Esophagus squamous epithelium (tissue), 4 donors: ENCODE results near the gene MAGOHB.

Source experiments
- POLR2A ChIP-seq, 4 donors: fragments of 450-650 bp; IDR thresholded peaks; one replicate each; pipeline ENCODE4 v1.6.1; 2017; ENCODE audit warnings: antibody characterized with exemption in 4 of 4, mild to moderate bottlenecking in 4 of 4, moderate library complexity in 3 of 4
- TF ChIP-seq, protein P1 (sequence below), 6 experiments: fragments of 450-650 bp in 4 of 6; fragments of 200-600 bp in 2 of 6; sonication (generic) in 2 of 6; IDR thresholded peaks; one replicate each; pipeline ENCODE4 v1.5.1; 2016 to 2019; ENCODE audit warnings: antibody characterized with exemption in 6 of 6, mild to moderate bottlenecking in 4 of 6, moderate library complexity in 4 of 6

DNA sequence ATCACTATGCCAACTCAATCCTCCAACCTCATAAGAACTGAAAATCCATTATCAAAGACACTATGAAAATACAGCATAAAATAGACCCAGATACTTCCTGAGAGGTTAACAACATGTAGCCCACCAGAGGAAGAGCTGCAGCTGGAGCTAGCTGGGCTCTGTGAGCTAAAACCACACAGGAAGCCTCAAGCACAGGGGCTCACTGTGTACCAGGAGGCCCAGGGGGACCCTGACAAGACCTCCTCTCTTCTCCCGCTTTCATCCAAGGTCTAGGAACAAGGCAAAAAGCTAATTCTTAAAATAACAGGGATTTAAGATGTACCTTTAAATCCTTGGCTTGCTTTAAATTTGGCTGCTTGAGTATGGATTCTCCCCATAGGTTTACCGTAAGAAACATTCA, 54.2 kb downstream of the MAGOHB start:
- TF ChIP-seq, protein P1, sequence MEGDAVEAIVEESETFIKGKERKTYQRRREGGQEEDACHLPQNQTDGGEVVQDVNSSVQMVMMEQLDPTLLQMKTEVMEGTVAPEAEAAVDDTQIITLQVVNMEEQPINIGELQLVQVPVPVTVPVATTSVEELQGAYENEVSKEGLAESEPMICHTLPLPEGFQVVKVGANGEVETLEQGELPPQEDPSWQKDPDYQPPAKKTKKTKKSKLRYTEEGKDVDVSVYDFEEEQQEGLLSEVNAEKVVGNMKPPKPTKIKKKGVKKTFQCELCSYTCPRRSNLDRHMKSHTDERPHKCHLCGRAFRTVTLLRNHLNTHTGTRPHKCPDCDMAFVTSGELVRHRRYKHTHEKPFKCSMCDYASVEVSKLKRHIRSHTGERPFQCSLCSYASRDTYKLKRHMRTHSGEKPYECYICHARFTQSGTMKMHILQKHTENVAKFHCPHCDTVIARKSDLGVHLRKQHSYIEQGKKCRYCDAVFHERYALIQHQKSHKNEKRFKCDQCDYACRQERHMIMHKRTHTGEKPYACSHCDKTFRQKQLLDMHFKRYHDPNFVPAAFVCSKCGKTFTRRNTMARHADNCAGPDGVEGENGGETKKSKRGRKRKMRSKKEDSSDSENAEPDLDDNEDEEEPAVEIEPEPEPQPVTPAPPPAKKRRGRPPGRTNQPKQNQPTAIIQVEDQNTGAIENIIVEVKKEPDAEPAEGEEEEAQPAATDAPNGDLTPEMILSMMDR (IDR thresholded peaks at IDR 0.05), result no peak
- no peak for TF ChIP-seq POLR2A (IDR thresholded peaks at IDR 0.05)
